ENCODE results near the gene REEP3.

REEP3 gene

GRCh38 chr10:63588436-63589167 is 67.4 kb downstream of the REEP3 start:
- DNase-seq (ENCODE audit: low spot score) = no peak

DNA sequence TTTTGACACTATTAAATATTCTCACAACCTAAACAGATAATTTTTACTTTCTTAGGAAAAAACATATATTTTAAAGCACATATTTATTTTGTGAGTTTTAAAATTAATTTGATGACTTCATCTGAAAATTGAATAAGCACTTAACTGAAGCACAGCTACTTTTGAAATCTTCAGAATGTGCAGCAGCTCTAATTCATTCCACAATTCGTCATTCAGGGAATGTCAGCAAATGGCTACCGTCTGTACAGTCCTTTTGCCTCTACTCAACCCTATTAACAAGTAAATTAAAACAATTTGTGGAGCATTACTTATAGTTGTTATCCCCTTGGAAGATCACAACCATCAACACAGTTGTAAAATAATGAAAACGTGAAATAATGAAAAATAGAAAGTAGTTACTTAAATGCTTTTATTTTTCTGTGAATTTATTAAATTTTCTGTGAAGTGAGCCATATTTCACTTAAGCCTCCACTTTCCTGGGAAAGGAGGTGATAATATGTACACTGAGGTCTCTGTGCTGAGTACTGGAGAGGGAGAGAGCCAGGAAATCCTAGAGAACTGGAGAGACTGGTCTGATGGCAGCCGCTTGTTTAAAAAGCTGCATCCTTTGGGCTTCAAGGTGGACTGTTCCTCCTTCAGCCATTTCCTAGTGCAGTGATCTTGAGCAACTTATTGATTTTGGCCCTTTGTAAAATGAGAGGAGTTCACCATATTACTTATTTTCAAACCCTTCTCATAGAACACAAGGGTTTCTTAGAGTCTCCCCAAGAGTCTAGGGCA is 70.6 kb downstream of the REEP3 start:
- DNase-seq (ENCODE audit: low spot score) = no peak

DNA sequence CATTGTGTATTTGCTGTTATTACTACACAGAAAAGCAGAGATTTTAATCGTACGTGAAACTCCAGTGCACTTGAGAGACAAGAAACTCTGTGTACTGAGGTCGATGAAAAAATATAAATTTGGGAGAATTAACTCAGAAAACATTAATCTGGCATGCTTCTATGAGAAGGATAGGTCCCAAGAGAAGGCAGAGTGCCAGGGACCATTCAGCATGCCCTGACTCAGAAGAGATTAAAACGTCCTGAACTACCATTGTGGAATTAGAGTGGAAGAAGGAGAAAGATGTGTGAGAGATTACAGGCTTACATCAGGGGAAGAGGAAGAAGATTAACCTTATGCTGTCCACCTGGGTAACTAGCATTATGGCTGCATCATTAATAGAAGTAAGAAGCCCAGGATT is 72.4 kb downstream of the REEP3 start:
- DNase-seq (ENCODE audit: low spot score) = no peak

DNA sequence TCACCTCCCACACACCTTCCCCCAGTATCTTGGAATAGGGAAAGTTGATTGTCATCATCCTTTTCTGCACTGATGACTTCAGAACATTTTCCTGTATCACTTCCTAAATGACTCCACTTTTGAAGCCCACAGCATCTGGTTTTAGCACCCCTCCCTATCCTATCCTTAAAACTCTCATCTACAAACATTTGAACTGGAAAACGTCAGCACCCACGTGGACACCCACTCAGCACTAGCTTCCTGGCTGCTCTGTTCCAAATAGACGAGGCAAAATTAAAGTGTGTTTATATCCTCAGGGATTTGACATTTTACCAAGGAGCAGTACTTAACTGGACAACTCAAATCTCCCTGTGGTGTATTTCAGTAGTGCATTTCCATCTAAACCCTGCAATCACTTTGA is 73.9 kb downstream of the REEP3 start:
- no peak for DNase-seq (ENCODE audit: low spot score)

DNA sequence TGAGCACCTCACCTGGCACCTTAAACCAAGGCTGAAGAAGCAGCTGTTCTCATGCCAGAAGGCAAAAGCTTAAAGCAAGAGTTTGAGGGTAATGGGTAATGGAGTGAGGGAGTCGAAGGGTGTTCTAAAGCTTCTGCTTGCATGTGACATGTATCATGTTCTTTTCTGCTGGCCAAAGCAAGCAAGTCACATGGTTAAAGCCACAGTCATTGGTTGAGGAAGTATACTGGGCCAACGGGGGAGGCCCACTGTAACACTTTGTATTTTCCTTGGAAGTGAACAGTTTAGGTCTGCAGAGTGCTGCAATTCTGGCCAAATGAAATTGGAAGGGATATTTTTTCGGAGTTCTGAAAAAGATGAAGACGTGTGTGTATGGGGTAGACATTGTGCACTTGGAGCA is 75.7 kb downstream of the REEP3 start:
- no peak for DNase-seq (ENCODE audit: low spot score)

DNA sequence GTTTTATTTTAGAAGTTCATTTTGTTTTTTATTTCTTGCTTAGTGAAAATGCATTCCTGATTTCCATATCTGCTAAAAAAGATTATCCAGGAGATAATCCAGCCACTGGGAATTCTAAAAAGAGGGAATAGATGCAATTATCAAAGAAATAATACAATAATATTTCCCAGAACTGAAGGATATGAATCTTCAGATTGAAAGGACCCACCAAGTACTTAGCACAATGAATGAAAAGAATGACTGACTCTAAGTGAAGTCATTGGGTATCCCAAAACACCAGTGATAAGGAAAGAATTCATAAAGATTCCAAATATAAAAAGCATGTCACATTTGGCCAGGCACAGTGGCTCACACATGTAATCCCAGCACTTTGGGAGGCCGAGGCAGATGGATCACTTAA is 79.3 kb downstream of the REEP3 start:
- DNase-seq (ENCODE audit: low spot score) = no peak

- DNase-seq (ENCODE audit: low spot score) = no peak
Observed at GRCh38 chr10:63603709-63604445, 82.7 kb downstream of the REEP3 start.

DNA sequence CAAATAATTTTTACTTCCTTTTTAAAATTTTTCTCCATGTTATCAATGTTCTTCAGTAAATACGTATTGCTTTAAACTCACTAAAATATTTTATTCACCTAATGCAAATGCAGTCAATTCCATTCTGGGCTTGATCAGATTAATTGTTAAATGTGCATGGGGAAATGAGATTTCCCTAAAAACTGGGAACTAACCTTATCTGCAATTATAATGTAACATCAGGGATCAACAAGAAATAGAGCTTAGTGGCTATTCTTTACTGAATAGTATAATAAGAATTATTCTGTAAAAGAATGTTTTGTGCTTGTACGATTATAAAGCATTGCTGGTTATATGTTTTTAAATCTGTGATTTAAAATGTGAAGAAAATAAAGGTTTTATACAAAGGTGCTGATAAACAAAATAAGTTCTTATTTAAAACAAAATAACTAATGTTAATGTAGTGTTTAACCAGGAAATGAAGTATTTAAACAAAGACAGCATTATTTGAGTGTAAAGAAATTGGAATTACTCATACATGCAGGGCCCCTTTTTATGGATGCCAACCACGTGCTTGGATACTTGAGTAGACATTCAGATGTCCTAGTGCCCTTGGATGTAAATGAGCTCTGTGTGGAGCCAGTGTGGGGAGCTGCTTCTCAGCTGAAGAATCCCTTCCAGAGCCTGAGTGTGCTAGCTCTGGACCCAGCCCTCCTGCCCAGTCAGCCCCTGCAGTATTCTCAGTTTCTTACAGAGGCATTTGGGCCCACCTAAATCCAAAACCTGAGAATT is 84.2 kb downstream of the REEP3 start:
- peak; percentile 33 for DNase-seq (ENCODE audit: low spot score)

GRCh38 chr10:63608511-63608910 is 87.3 kb downstream of the REEP3 start:
- no peak for DNase-seq (ENCODE audit: low spot score)

DNA sequence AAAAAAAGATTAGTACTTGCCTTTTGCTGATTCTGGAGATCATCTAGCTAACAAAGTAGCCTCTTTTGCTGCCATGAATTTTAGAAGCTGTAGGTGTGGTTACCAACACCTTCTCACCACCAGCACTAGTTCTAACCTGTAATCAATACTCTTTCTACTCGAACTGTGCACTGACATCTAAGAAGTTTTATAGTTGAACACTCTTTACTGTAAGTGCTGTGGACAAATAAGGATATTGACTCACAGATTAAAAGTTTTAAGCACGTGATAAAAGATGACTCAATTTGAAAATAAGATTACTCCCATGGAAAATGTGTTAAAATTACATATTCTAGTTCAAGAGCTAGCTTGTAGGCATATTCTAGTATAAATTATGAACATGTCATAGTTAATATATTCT is 89.9 kb downstream of the REEP3 start:
- DNase-seq (ENCODE audit: low spot score) = no peak

GRCh38 chr10:63614371-63614891 is 93.2 kb downstream of the REEP3 start:
- no peak for DNase-seq (ENCODE audit: low spot score)

GRCh38 chr10:63618552-63618951 is 97.4 kb downstream of the REEP3 start:
- DNase-seq (ENCODE audit: low spot score) = no peak

DNA sequence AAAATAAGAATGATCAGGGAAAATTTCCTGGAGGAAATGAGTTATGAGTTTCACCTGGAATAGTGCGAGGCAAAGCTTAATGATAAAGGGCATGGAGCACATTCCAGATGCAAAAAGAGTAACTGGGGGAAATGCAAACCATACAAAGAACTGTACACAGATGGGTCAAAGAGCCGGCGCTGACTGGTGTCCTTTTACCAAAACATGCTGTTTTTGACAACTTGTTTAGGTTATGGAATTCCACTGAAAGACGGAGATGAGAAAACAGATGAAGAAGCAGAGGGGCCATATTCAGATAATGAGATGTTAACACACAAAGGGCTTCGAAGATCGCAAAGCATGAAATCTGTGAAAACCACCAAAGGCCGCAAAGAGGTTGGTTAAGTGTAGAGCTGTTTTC is 98.2 kb downstream of the REEP3 start:
- no peak for DNase-seq (ENCODE audit: low spot score)

DNA sequence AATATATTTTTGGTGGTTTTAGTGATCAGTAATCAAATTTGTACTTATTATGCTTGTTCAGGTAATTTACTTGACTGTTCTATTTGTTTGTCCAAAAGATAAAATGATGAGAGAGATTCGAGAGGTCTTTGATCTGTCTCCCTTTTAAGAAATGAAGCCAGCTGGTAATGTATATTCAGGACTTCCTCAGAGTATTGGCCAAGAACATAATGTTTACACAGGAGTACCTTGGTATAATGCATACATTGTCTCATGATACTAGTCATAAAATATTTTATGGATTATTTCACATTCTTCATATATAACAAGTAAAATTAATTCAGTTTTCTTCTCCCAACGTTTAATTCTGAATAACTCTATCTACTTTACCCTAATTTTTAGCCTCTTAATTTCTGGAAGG is 100.9 kb downstream of the REEP3 start:
- no peak for DNase-seq (ENCODE audit: low spot score)

- DNase-seq (ENCODE audit: low spot score) = no peak
Observed at GRCh38 chr10:63624701-63625100, 103.5 kb downstream of the REEP3 start.

DNA sequence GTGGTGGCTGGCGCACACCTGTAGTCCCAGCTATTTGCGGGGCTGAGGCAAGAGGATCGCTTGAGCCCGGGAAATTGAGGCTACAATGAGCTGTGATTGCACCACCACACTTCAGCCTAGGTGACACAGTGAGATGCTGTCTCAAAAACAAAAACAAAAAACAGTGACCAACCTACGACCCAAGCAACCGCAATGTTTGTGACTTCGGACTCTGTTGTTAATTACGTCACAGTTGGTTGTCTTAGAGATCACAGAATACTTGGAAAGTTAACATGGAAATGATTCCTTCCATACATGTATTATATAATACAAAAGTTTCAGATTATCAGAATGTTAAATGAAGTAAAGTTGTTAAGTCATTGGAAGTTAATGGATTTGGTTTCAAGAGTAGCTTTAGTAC is 106.2 kb downstream of the REEP3 start:
- DNase-seq (ENCODE audit: low spot score) = no peak

DNA sequence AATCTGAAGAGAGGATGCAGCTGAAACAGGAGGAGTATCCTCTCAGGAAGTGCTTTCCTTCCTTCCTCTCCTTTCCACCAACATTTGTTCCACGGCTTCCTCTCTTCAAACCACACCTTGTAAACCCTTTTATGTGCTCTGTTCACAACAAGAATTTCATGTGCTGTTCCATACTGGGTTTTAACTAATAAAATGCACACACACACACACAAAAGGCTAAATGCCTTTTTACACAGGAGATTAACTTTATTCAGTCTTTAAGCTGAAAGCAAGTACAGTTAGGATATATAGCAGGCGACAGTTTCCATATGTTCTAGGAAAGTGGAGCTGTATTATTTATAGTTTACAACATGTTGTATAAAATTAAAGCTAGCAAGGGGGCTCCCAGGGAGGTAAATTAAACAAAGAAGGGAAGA is 106.7 kb downstream of the REEP3 start:
- no peak for DNase-seq (ENCODE audit: low spot score)

DNA sequence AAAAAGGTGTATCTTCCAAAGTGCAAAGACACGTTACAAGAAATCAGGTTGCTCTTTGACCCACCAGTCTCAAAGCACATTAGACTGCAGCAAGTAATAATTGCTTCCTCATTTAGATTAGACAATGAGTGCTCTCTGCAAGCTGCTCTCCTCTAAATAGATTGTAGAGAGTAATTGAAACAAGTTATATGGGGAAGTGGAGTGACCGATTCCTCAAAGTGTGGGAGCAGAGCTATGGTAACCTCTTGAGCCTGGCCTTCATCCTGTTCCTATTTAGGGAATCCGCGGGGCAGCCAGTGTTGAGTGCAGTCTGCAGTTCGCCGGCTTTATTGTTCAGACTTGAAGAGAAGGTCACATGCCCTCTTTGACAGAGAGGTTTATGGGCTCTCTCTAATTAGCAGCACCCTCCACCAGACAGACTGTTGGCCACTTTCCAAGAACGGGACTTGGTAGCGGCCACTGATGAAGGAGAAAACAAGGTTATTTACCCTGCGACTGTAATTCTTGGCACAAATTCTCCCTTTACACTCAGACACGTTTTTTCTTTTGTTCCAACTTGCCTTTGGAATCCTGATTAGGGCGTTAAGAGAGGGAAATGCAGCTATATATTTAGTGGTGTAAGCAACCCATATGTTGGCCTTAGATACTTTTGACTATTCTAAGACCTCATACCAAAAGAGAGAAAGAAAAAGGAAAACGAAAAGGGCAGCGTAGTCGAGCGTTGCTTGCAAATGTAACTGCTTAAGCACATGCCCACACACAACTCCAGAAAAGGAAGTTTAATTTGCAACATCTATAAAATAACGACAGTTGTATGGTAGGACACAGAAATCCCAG is 107.5 kb downstream of the REEP3 start:
- DNase-seq (ENCODE audit: low spot score) = peak; percentile 37

DNA sequence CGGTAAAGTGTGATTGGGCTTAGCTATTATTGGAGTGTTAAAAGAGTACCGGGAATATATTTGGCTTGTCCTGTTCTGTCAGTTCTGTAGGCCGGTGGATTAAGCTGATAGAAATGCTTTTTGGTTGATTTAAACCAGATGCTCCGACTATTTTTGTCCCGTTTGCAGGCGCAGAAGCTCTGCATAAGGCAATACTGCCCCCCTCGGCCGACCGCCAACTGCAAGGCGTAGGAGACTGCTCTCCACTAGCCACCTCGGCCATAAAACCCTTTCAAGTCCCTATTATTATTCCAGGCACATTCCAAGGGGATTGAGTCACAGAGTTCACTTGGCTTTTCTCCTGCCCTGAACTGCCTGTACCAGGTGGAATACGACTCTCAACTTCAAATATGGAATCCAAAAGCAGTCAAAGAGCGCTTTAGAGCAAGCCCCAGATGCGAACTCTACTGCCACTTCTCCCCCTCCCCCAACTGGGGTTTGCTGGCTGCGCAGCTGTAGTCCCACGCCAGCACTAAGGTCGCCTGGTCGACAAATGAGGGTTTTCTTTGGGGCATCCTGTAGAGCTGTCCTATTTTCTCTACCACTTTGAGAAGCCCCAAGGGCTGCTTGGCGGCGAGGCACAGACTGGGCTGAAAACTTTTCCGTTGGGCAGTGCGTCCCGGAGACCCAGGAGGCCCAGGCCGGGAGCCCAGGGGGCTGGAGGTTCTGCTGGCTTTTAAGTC is 108.3 kb downstream of the REEP3 start:
- peak; percentile 86 for DNase-seq (ENCODE audit: low spot score)

Data from iPS-NIHi11 (cell line).